AML-193 (cell line): ENCODE measurements around the gene TP53I3.
"Not testable (repeated sequence)": the region's sequence is repeated elsewhere in the genome, so short reads cannot be mapped to it uniquely, and the experiment has no call there.

Source experiments
- DNase-seq, 2 experiments: peaks; one replicate each; lab custom pipeline; 2025; lab: John Stamatoyannopoulos, UW

TP53I3 gene

DNA sequence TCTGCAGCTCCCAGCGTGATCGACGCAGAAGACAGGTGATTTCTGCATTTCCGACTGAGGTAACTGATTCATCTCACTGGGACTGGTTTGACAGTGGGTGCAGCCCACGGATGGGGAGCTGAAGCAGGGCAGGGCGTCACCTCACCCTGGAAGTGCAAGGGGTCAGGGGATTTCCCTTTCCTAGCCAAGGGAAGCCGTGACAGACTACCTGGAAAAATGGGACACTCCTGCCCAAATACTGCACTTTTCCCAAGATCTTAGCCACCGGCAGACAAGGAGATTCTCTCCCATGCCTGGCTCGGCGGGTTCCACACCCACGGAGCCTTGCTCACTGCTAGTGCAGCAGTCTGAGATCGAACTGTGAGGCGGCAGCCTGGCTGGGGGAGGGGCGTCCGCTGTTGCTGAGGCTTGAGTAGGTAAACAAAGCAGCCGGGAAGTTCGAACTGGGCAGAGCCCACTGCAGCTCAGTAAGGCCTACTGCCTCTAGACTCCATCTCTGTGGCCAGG, 10.6 kb upstream of the TP53I3 start:
- not testable (repeated sequence) for DNase-seq

GRCh38 chr2:24093270-24093669, 8.6 kb upstream of the TP53I3 start:
- not testable (repeated sequence) for DNase-seq

- no peak for DNase-seq
Observed at GRCh38 chr2:24088821-24089359, 4.3 kb upstream of the TP53I3 start.

DNA sequence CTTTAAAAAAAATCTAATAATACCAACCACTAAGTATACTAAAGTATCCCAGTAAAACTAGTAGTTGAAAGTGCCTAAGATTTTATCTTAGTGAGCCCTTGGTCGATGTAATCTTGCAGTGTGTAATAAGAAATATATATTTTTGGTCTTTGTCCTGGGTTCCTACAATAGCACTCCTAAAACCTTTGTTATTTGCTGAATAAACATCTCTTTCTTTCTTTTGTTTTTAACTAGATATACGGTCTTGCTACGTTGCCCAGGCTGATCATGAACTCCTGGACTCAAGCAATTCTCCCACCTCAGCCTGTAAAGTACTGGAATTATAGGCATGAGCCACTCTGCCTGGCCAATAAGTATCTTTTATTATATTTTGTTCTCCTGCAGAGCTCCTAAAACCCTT, 2.4 kb upstream of the TP53I3 start:
- no peak for DNase-seq

DNA sequence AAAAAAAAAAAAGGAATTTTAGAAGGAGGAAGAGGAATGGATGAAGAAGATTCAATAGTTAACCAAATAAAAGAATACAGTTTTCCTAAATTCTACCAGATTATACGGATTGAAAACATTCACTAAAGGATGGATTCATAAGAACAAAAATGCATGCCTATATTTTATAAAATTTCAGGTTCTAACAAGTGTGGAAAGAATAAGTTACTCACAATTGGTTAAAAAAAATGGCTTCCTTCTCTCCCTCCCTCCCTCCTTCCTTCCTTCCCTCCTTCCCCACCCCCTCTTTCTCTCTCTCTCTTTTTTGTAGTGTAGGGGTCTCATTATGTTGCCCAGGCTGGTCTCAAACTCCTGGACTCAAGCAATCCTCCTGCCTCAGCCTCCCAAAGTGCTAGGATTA, 1.6 kb upstream of the TP53I3 start:
- no peak for DNase-seq

DNA sequence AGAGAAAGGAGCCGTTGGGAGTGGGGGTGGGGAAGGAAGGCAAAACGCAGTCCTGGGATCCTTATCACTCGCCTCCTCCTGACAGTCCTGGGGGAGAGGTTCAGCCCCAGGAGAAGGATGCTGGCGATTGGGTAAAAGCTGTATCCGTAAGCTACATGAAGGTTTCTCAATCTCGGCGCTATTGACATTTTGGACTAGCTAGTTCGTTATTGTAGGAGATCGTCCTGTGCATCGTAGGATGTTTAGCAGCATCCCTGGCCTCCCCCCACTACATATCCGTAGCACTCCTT, 511 bp upstream of the TP53I3 start:
- DNase-seq = no peak

DNA sequence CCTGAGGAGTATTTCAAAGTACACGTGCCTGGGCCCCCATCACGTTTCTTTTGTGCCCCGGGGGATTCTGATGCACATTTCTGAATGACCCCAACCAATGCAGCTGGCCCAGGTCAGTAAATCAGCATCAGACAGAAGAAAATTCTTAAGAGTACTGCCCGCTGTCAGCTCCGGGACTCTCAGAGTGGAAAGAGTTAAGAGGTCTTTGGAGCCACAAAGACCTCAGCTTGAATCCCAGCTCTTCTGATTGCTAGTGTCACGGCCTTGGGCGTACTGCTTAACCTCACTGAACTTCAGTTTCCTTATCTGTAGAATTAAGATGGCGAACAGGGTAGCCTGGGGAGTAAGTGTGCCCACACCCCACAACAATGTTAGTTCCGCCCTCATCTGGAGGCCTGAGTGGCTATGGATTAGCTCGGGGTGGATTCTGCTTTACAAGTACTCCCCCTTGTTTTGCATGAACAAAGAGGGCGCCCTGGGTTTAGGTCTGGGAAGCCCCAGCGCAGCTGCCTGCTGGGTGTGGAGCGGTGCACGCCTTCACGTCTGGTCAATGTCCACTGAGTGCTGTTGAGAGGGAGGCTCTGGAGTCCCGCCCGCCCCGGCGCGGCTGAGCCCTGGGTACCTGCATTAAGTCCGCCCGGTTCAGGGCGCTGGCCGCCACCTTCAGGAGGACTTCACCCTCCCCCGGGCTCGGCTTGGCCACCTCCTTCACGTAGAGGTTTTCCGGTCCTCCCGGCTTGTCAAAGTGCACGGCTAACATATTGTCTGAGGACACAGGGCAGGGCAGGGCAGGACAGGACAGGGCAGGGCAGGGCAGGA, 858 bp downstream of the TP53I3 start:
- peak; percentile 84 to 88 for DNase-seq

GRCh38 chr2:24082787-24083566, 1.7 kb downstream of the TP53I3 start:
- DNase-seq = no peak

GRCh38 chr2:24080701-24081100, 3.9 kb downstream of the TP53I3 start:
- DNase-seq = no peak

GRCh38 chr2:24077879-24078278, 6.8 kb downstream of the TP53I3 start:
- no peak for DNase-seq

GRCh38 chr2:24077535-24077877, 7.1 kb downstream of the TP53I3 start:
- no peak for DNase-seq

DNA sequence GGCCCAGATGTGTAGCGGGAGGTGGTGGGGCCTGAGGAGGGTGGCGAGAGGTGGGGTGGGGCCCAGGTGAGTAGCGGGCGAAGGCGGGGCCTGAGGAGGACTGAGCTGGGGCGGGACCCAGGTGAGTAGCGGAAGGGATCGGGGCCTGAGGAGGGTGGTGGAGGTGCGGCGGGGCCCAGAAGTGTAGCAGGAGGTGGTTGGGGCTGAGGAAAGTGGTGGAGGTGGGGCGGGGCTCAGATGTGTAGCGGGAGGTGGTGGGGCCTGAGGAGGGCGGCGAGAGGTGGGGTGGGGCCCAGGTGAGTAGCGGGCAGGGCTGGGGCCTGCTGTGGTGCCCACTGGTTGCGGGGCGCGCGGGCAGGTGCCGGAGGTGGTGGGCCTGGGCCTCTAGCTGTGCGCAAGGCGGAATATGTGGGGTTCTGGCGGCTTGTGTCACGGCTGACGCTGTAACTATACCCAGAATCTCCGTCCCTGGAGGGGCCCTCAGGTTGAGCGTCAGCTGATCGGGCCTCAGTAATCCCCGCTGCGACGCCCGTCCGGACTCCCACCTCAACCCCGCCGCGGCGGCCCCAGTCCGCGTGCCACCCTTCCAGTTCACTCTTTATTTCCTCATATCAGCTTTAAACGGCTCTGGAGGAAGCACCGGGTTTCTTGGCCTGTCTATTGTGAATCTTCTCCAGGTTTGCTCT, 7.6 kb downstream of the TP53I3 start:
- DNase-seq = peak; percentile 42 to 46

GRCh38 chr2:24075915-24076848, 8.5 kb downstream of the TP53I3 start, which contains the start of gene SF3B6:
SF3B6 (minus strand) TSS chr2:24076326; CDS start chr2:24076229, 97 bp downstream.
- DNase-seq = peak; percentile 96 to 97

GRCh38 chr2:24075259-24075658, 9.4 kb downstream of the TP53I3 start:
- no peak for DNase-seq

DNA sequence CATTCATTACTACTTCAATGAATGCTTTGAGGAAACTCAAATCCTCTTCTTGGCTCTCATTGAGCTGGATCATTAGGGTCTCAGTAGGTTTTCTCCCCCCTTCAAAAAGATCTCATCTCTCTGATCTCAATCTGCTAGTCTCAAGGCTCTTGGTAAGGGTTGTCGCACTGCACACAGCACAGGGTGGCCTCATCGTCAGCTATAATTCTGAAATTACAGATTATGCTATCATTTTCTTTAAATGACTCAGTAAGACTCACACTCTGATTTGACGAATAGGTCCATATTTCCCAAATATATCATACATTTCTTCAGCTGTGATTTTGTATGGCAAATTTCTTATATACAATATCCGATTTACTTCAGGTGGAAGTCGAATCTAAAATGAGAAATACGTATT, 10.8 kb downstream of the TP53I3 start:
- DNase-seq = no peak

DNA sequence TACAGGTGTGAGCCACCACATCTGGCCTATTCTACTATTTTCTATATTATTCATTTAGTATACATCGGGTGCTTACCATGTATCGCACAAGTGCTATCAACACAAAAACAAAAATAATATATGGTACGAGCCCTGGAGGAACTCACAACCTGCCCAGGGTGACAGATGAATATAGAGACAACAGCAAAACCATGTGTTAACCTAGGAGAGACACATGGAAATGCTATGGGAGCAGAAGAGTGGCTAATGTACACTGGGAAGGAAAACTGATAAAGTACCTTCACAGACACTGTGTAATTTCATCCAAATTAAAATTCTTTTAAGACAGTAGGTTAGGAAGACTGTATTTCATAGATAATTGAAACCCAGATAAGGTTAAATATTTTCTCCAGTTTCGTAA, 12.4 kb downstream of the TP53I3 start:
- DNase-seq = no peak

DNA sequence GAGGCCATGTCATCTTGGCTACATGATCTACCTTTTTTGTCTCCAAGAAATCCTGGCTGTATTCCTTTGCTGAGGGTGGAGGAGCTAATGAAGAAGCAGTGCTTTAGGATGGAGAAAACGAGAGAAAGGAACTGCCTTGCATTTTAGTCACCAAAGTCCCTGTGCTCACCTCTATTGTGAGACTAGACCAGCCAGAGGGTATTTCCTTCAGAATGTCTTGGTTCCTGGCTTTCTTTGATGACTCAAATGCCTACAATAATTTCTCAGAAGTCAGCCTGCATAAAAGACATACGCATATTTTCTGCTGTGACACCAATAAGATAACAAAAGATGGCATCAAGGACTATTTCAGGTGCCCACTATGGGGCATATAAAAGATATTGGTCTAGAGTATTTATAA, 19.3 kb downstream of the TP53I3 start:
- no peak for DNase-seq

DNA sequence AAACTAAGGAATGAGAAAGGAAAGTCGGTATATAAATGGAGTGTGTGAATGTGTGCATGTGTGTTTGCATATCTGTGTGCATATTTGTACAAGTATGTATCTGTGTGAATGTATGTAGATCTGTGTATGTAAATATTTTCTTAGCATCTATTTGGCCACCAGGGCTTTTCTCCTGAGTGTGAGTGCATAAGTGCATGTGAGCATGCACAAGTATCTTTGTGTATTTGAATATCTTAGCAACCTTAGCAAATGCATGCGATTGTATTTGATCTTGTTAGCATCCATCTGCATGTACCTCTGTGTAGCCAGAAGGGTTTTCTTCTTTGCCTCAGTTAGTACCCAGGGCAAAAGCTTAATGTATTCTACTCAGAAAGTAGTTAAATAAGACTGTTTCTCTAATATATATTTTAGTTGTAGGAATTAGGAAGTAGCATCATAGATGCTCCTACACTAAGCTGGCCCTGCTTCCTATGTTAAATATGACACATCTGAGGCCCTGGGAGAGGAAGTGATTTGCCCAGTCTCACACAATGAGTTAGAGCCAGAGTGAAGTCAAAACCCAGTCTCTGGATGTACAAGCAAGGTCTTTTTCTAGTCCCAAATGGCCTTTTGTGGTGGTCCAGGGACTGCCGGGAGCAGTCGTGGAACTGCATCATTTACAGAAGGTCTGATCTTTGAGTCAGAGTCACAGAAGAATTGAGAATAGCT, 25.9 kb downstream of the TP53I3 start:
- peak in 1 of 2 experiments; percentile 7 for DNase-seq

- DNase-seq = no peak
Observed at GRCh38 chr2:24055750-24056149, 28.9 kb downstream of the TP53I3 start.

GRCh38 chr2:24054366-24055010, 30.1 kb downstream of the TP53I3 start:
- DNase-seq = no peak
